H1 (cell line): ENCODE results near the gene SEMA3C. TPM values are rescaled to one million over a fixed set of nuclear protein-coding genes. Genes with fewer than 3 reads are reported as not detected.
A peak's percentile ranks its signal among the peaks of the same experiment; 100 is the strongest.

ENCODE experiments used
- CTCF ChIA-PET: fragments of 300-600 bp; sonication (Branson Sonifier 250); formaldehyde crosslinking; loops from one replicate; lab custom pipeline; 2021; ENCODE audit not compliant: partially characterized antibody; lab: Charles Lee
- POLR2A ChIA-PET: fragments of 300-600 bp; sonication (Branson Sonifier 250); formaldehyde crosslinking; loops from one replicate; lab custom pipeline; 2021; ENCODE audit warnings: inconsistent platforms; ENCODE audit not compliant: partially characterized antibody; lab: Charles Lee
- DNase-seq, 2 experiments: peaks; one replicate each; pipeline versions ENCODE4 v3.0.0 to v3.0.0-alpha.2; 2010 to 2022; ENCODE audit warnings: low spot score in 2 of 2, low read depth in 1 of 2, mixed read lengths in 1 of 2
- FAIRE-seq: peaks from 2 replicates; lab custom pipeline; 2011; peaks lifted over from hg19 to GRCh38; lab: Jason Lieb, UNC
- H2AFZ ChIP-seq: 2 replicates; pipeline ENCODE4 v1.8.1; 2012; ENCODE audit warnings: low read length, inconsistent platforms
- H2AK5ac ChIP-seq: 2 replicates; pipeline ENCODE4 v1.6.1; 2013; ENCODE audit warnings: low read depth, low read length
- H2BK120ac ChIP-seq: replicated peaks from 2 replicates; pipeline ENCODE3; 2013; ENCODE audit warnings: low read depth, low read length, inconsistent platforms
- H2BK12ac ChIP-seq: 2 replicates; pipeline ENCODE4 v1.6.1; 2013; ENCODE audit warnings: low read depth, low read length
- H2BK15ac ChIP-seq: 2 replicates; pipeline ENCODE4 v1.6.1; 2013; ENCODE audit warnings: low read length
- H2BK20ac ChIP-seq: 2 replicates; pipeline ENCODE4 v1.6.1; 2013; ENCODE audit warnings: low read length
- H2BK5ac ChIP-seq: 2 replicates; pipeline ENCODE4 v1.6.1; 2013; ENCODE audit warnings: low read depth, low read length
- H3K14ac ChIP-seq: 2 replicates; pipeline ENCODE4 v1.6.1; 2013; ENCODE audit warnings: inconsistent platforms; ENCODE audit not compliant: insufficient read length
- H3K18ac ChIP-seq: 2 replicates; pipeline ENCODE4 v1.6.1; 2013; ENCODE audit warnings: low read length; ENCODE audit errors: extremely low read depth
- H3K23ac ChIP-seq: 2 replicates; pipeline ENCODE4 v1.6.1; 2013; ENCODE audit warnings: inconsistent platforms; ENCODE audit not compliant: insufficient read length
- H3K23me2 ChIP-seq: 2 replicates; pipeline ENCODE4 v1.6.1; 2013; ENCODE audit warnings: low read depth, low read length
- H3K27ac ChIP-seq: 2 replicates; pipeline ENCODE4 v1.6.1; 2011; ENCODE audit warnings: low read depth, low read length, inconsistent platforms
- H3K27me3 ChIP-seq, 4 experiments: replicated peaks in 1 of 4; 1 replicate in 1 of 4; 2 replicates in 3 of 4; pipeline versions ENCODE4 v1.6.1 to v1.8.1; 2011 to 2013; ENCODE audit warnings: low read length in 3 of 4, mild to moderate bottlenecking in 3 of 4, inconsistent platforms in 2 of 4, mixed read lengths in 2 of 4, moderate library complexity in 1 of 4; ENCODE audit not compliant: control insufficient read depth in 3 of 4, insufficient read depth in 3 of 4; ENCODE audit errors: extremely low read depth in 1 of 4
- H3K36me3 ChIP-seq, 4 experiments: 2 replicates each; pipeline versions ENCODE4 v1.6.1 to v1.8.1; 2011 to 2013; ENCODE audit warnings: mild to moderate bottlenecking in 4 of 4, low read length in 3 of 4, moderate library complexity in 2 of 4, control low read depth in 1 of 4, inconsistent platforms in 1 of 4; ENCODE audit not compliant: insufficient read depth in 4 of 4, control insufficient read depth in 2 of 4
- H3K4ac ChIP-seq: replicated peaks from 2 replicates; pipeline ENCODE3; 2013; ENCODE audit warnings: low read length, low read depth, mixed read lengths, inconsistent platforms; ENCODE audit not compliant: insufficient read length
- H3K4me1 ChIP-seq, 4 experiments: replicated peaks in 1 of 4; 1 replicate in 1 of 4; 2 replicates in 3 of 4; pipeline versions ENCODE4 v1.6.1 to v1.8.1; 2011 to 2013; ENCODE audit warnings: low read length in 3 of 4, inconsistent platforms in 2 of 4, mixed read lengths in 1 of 4; ENCODE audit not compliant: insufficient read depth in 4 of 4, control insufficient read depth in 3 of 4
- H3K4me2 ChIP-seq, 2 experiments: 2 replicates each; pipeline versions ENCODE4 v1.6.1 to v1.8.1; 2011 to 2013; ENCODE audit warnings: low read depth in 2 of 2, low read length in 2 of 2, control low read depth in 1 of 2, inconsistent platforms in 1 of 2, mild to moderate bottlenecking in 1 of 2; ENCODE audit not compliant: insufficient read depth in 1 of 2
- H3K4me3 ChIP-seq, 4 experiments: fragments of 200-600, 300-600 bp in 1 of 4; sonication (generic), shearing (Covaris generic), sonication (Bioruptor Twin) in 1 of 4; 2 replicates each; pipeline versions ENCODE4 v1.5.1 to v1.8.1; 2011 to 2016; ENCODE audit warnings: low read length in 4 of 4, low read depth in 3 of 4, control low read depth in 2 of 4, inconsistent platforms in 2 of 4, mild to moderate bottlenecking in 2 of 4, mixed read lengths in 1 of 4, moderate library complexity in 1 of 4; ENCODE audit not compliant: insufficient read depth in 2 of 4; ENCODE audit errors: extremely low read depth in 1 of 4
- H3K56ac ChIP-seq: replicated peaks from 2 replicates; pipeline ENCODE3; 2013; ENCODE audit warnings: low read depth, mild to moderate bottlenecking, mixed read lengths, low read length, inconsistent platforms; ENCODE audit not compliant: insufficient read length
- H3K79me1 ChIP-seq: 2 replicates; pipeline ENCODE4 v1.6.1; 2013; ENCODE audit warnings: low read depth, low read length, control low read depth
- H3K79me2 ChIP-seq, 2 experiments: 2 replicates each; pipeline versions ENCODE4 v1.6.1 to v1.8.1; 2012 to 2013; ENCODE audit warnings: low read length in 2 of 2, mild to moderate bottlenecking in 2 of 2, inconsistent platforms in 1 of 2; ENCODE audit not compliant: insufficient read depth in 2 of 2, control insufficient read depth in 1 of 2
- H3K9ac ChIP-seq, 4 experiments: replicated peaks in 1 of 4; 1 replicate in 1 of 4; 2 replicates in 3 of 4; pipeline versions ENCODE4 v1.6.1 to v1.8.1; 2011 to 2013; ENCODE audit warnings: low read depth in 3 of 4, low read length in 3 of 4, control low read depth in 2 of 4, mild to moderate bottlenecking in 2 of 4, moderate library complexity in 2 of 4, inconsistent platforms in 1 of 4; ENCODE audit errors: extremely low read depth in 1 of 4
- H3K9me3 ChIP-seq, 2 experiments: 2 replicates each; pipeline versions ENCODE4 v1.6.1 to v1.8.1; 2012 to 2013; ENCODE audit warnings: mild to moderate bottlenecking in 2 of 2, moderate library complexity in 2 of 2, control low read depth in 1 of 2, inconsistent platforms in 1 of 2, low read depth in 1 of 2, low read length in 1 of 2, mixed read lengths in 1 of 2; ENCODE audit not compliant: insufficient read depth in 2 of 2
- H4K20me1 ChIP-seq, 2 experiments: replicated peaks in 1 of 2; 2 replicates each; pipeline versions ENCODE3 to v1.8.1; 2011 to 2013; ENCODE audit warnings: inconsistent platforms in 2 of 2, low read length in 2 of 2, mild to moderate bottlenecking in 1 of 2; ENCODE audit not compliant: insufficient read depth in 2 of 2, control insufficient read depth in 1 of 2
- H4K5ac ChIP-seq: 2 replicates; pipeline ENCODE4 v1.6.1; 2013; ENCODE audit warnings: low read length, low read depth, mixed read lengths, inconsistent platforms; ENCODE audit not compliant: insufficient read length
- H4K8ac ChIP-seq: 2 replicates; pipeline ENCODE4 v1.8.0; 2013; ENCODE audit warnings: mild to moderate bottlenecking, moderate library complexity, low read length, inconsistent platforms; ENCODE audit not compliant: insufficient read depth; ENCODE audit errors: extremely low read depth
- H4K91ac ChIP-seq: replicated peaks from 2 replicates; pipeline ENCODE3; 2013; ENCODE audit warnings: low read length, mixed read lengths, inconsistent platforms; ENCODE audit not compliant: insufficient read length
- BACH1 ChIP-seq: IDR thresholded peaks from 2 replicates; pipeline ENCODE4 v1.6.1; 2012; ENCODE audit warnings: low read length, improper control_type of control experiment
- CBX8 ChIP-seq: fragments of 300-800, 300-1000 bp; sonication (generic); IDR thresholded peaks from 2 replicates; pipeline ENCODE4 v1.7.1; 2016; ENCODE audit warnings: low read depth, low read length, borderline replicate concordance
- CTBP2 ChIP-seq: IDR thresholded peaks from 2 replicates; pipeline ENCODE4 v1.7.0; 2011; ENCODE audit warnings: borderline replicate concordance, mild to moderate bottlenecking, moderate library complexity, mixed read lengths, low read length; ENCODE audit not compliant: insufficient read depth, insufficient read length
- CTCF ChIP-seq, 3 experiments: IDR thresholded peaks; 1 replicate in 2 of 3; 2 replicates in 1 of 3; pipeline versions ENCODE4 v1.5.1 to v1.6.1; 2011; ENCODE audit warnings: low read length in 3 of 3, mild to moderate bottlenecking in 3 of 3, inconsistent platforms in 2 of 3, low read depth in 1 of 3, moderate library complexity in 1 of 3; ENCODE audit not compliant: insufficient read depth in 1 of 3; ENCODE audit errors: control extremely low read depth in 1 of 3
- JUN ChIP-seq: IDR thresholded peaks from 2 replicates; pipeline ENCODE4 v1.6.1; 2011; ENCODE audit warnings: low read depth, mild to moderate bottlenecking, improper control_type of control experiment, low read length
- MAFK ChIP-seq: IDR thresholded peaks from 2 replicates; pipeline ENCODE4 v1.6.1; 2012; ENCODE audit warnings: low read depth, mild to moderate bottlenecking, improper control_type of control experiment, low read length
- POLR2A ChIP-seq, 2 experiments: IDR thresholded peaks; 1 replicate in 1 of 2; 2 replicates in 1 of 2; pipeline ENCODE4 v1.6.1; 2011; ENCODE audit warnings: low read depth in 2 of 2, low read length in 2 of 2, mild to moderate bottlenecking in 2 of 2; ENCODE audit errors: control extremely low read depth in 1 of 2
- RFX5 ChIP-seq: IDR thresholded peaks from 2 replicates; pipeline ENCODE4 v1.6.1; 2011; ENCODE audit warnings: low read depth, low read length, improper control_type of control experiment, borderline replicate concordance
- SIRT6 ChIP-seq: IDR thresholded peaks from one replicate; pipeline ENCODE4 v1.7.1; 2012; ENCODE audit warnings: low read length, inconsistent platforms
- TAF7 ChIP-seq: optimal IDR thresholded peaks from 2 replicates; pipeline ENCODE3; 2011; ENCODE audit warnings: low read depth, mild to moderate bottlenecking, inconsistent platforms, low read length, moderate library complexity, borderline replicate concordance
- ZNF274 ChIP-seq: IDR thresholded peaks from 2 replicates; pipeline ENCODE4 v1.7.0; 2012; ENCODE audit warnings: low read length, borderline replicate concordance; ENCODE audit errors: extremely low read depth
- WGBS, 2 experiments: shearing (Covaris generic) in 1 of 2; methylation state at CpG; one replicate each; pipeline versions ENCODE4 v1.1.6 to v1.1.7; 2013 to 2015; ENCODE audit warnings: low lambda C conversion rate in 2 of 2, mixed read lengths in 2 of 2, inconsistent platforms in 1 of 2, low coverage in 1 of 2, missing lambda C conversion rate in 1 of 2; ENCODE audit not compliant: insufficient replicate concordance in 2 of 2, insufficient coverage in 1 of 2, insufficient read length in 1 of 2; ENCODE audit errors: extremely low coverage in 1 of 2, missing lambda C conversion rate in 1 of 2; 5-methylcytosine and 5-hydroxymethylcytosine counted together
- polyA plus RNA-seq, 7 experiments: library from polyadenylated mRNA; depleted of rRNA in 3 of 7; stranded (reverse) in 5 of 7; unstranded in 2 of 7; fragments of >200 nt in 5 of 7; fragments of 200-250 nt in 2 of 7; gene quantifications; 1 replicate in 5 of 7; 2 replicates in 1 of 7; 4 replicates in 1 of 7; pipeline versions ENCODE4 v1.2.1 to v1.2.3, GENCODE V29; 2011 to 2013; ENCODE audit warnings: missing spikeins in 2 of 7, mixed read lengths in 2 of 7
- total RNA-seq: library from RNA; stranded (reverse); fragmentation: NEBNext Ultra II Directional; extraction: Animal tissue kit (Norgen Biotek cat#: 25700); gene quantifications from 2 replicates; pipeline ENCODE4 v1.2.1, GENCODE V29; 2021

Gene SEMA3C
- total and polyA plus RNA-seq, 2 of the 8 experiments (the other 6 are each of a cell fraction or from before 2014, with no cell fraction given): 0.15 to 1.4 TPM

- Histone ChIP-seq H2BK20ac (no peak overlapping the region), H3K4me3 (no peak overlapping the region), H3K79me1 (no peaks in the 10 kb centered on the region), H3K23me2 (peaks cover 2% of the 10 kb centered on the region; the same call in 1 of the 2 replicates), H3K4me1 (peaks cover 0 to 3% (median 2%) of the 10 kb centered on the region in 4 experiments; a peak in 2 of 7 replicates), H3K79me2 (no peaks in the 10 kb centered on the region), H3K23ac (no peak overlapping the region), H3K9me3 (no peaks in the 10 kb centered on the region), H3K27ac (no peak overlapping the region), H3K4ac (no peak overlapping the region), H4K8ac (no peak overlapping the region), H3K9ac (no peak overlapping the region), H3K56ac (no peak overlapping the region), H4K20me1 (no peaks in the 10 kb centered on the region), H3K18ac (no peak overlapping the region), H2BK15ac (no peak overlapping the region), H3K27me3 (no peaks in the 10 kb centered on the region), H2AK5ac (no peak overlapping the region), H2BK12ac (no peak overlapping the region), H3K36me3 (no peaks in the 10 kb centered on the region), H3K14ac (no peak overlapping the region), H4K5ac (no peak overlapping the region), H3K4me2 (no peak overlapping the region), H2BK120ac (no peak overlapping the region), H2BK5ac (no peak overlapping the region), H4K91ac (no peak overlapping the region), H2AFZ (0 out of 2 replicates have a peak overlapping the region, but pooled peaks have one; percentile 1)
- 81% methylated on average over 8 of the region's 8 CpGs; no CpG with 5 or more reads in 1 of the 2 experiments for WGBS, 2 experiments
- ChIA-PET POLR2A (no interaction called here), CTCF (interaction anchor here (2.1 kb wide), 1 partner anchor 15 kb away, joined by 7 read pairs; no protein-coding TSS in a partner anchor)
- FAIRE-seq: no peak
- no peak for DNase-seq
- TF ChIP-seq TAF7 (no peak), ZNF274 (no peak), CTBP2 (no peak), JUN (no peak), MAFK (no peak), CTCF (IDR thresholded peaks at IDR 0.05; ENCODE audit: control extremely low read depth in 1 of 3, insufficient read depth in 1 of 3, low read depth in 1 of 3, low read length in 3 of 3) (no peak), POLR2A (IDR thresholded peaks at IDR 0.05; ENCODE audit: control extremely low read depth in 1 of 2, low read depth in 2 of 2, low read length in 2 of 2) (no peak), RFX5 (no peak), CBX8 (no peak), SIRT6 (no peak), BACH1 (no peak)
These were observed 170.3 kb downstream of the SEMA3C start for GRCh38 chr7:80748363-80749042.
